ENCODE measurements around the gene GREB1.

GRCh38 chr2:11498543-11499034 lies 35.3 kb upstream of the GREB1 start:
- no peak for TF ChIP-seq POLR2A (IDR thresholded peaks at IDR 0.05)
- no peak for TF ChIP-seq CTCF (IDR thresholded peaks at IDR 0.05)
- no peak for TF ChIP-seq EP300 (IDR thresholded peaks at IDR 0.05)
- TF ChIP-seq POLR2AphosphoS5 (IDR thresholded peaks at IDR 0.05) = no peak

Measured in upper lobe of left lung (tissue), 4 donors.